ENCODE data around the gene RBM26. TPM values are rescaled to one million over a fixed set of nuclear protein-coding genes. Genes with fewer than 3 reads are reported as not detected.
"Not testable (repeated sequence)": the region's sequence is repeated elsewhere in the genome, so short reads cannot be mapped to it uniquely, and the experiment has no call there.

RBM26 gene
- total RNA-seq, 3 donors from 2014 or later: 58.2 to 65.1 (median 63.6) TPM

GRCh38 chr13:79353693-79354092 lies 52.4 kb downstream of the RBM26 start:
- Mint-ChIP-seq H3K4me1 (ENCODE audit: low read depth) (peaks cover 6% of the 10 kb centered on the region), H3K4me3 (no peak overlapping the region), H3K27me3 (ENCODE audit: low read depth) (no peaks in the 10 kb centered on the region), H3K9me3 (no peaks in the 10 kb centered on the region), H3K36me3 (ENCODE audit: insufficient read depth) (peaks cover 35% of the 10 kb centered on the region)
- no peak for DNase-seq
- no peak for ATAC-seq

DNA sequence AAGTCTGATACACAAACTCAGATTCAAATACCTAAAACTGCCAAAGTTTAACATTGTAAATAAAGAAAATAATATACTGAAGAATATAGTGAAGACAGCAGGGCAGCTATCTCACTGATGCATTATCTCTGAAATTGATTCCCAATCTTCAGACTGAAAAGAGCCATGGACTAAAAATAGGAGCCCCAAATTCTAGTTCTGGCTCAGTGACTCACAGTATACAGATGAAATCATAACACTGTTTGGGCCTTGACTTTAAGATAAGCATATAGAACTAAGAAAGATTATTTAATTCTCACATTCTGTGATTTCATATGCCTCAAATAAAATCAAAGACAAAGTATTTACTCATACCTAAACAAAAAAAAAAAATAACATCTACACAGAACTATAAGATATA lies 53.9 kb downstream of the RBM26 start:
- H3K27me3 Mint-ChIP-seq (ENCODE audit: low read depth): no peaks in the 10 kb centered on the region
- peaks cover 9% of the 10 kb centered on the region for H3K4me1 Mint-ChIP-seq (ENCODE audit: low read depth)
- H3K4me3 Mint-ChIP-seq: no peak overlapping the region
- no peak for ATAC-seq
- H3K36me3 Mint-ChIP-seq (ENCODE audit: insufficient read depth): peaks cover 35% of the 10 kb centered on the region
- DNase-seq: no peak
- no peaks in the 10 kb centered on the region for H3K9me3 Mint-ChIP-seq

DNA sequence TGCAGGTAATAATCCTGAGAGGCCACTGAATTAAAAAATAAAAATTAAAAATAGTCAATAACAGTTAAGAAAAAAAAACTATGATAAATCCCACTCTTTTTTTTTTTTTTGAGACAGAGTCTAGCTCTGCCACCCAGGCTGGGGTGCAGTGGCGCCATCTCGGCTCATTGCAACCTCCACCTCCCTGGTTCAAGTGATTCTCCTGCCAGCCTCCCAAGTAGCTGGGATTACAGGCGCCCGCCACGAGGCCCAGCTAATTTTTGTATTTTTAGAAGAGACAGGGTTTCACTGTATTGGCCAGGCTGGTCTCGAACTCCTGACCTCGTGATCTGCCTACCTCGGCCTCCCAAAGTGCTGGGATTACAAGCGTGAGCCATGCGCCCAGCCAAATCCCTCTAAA lies 56.4 kb downstream of the RBM26 start:
- H3K27me3 Mint-ChIP-seq (ENCODE audit: low read depth); H3K9me3 Mint-ChIP-seq; ATAC-seq; DNase-seq; H3K4me3 Mint-ChIP-seq: not testable (repeated sequence)
- H3K4me1 Mint-ChIP-seq (ENCODE audit: low read depth): peaks cover 11% of the 10 kb centered on the region
- peaks cover 35% of the 10 kb centered on the region for H3K36me3 Mint-ChIP-seq (ENCODE audit: insufficient read depth)

- peaks cover 11% of the 10 kb centered on the region for H3K4me1 Mint-ChIP-seq (ENCODE audit: low read depth)
- no peaks in the 10 kb centered on the region for H3K27me3 Mint-ChIP-seq (ENCODE audit: low read depth)
- no peak for DNase-seq
- H3K4me3 Mint-ChIP-seq: no peak overlapping the region
- peaks cover 33% of the 10 kb centered on the region for H3K36me3 Mint-ChIP-seq (ENCODE audit: insufficient read depth)
- H3K9me3 Mint-ChIP-seq: no peaks in the 10 kb centered on the region
- ATAC-seq: no peak
Measured at GRCh38 chr13:79349011-79349410, 57.0 kb downstream of the RBM26 start.

DNA sequence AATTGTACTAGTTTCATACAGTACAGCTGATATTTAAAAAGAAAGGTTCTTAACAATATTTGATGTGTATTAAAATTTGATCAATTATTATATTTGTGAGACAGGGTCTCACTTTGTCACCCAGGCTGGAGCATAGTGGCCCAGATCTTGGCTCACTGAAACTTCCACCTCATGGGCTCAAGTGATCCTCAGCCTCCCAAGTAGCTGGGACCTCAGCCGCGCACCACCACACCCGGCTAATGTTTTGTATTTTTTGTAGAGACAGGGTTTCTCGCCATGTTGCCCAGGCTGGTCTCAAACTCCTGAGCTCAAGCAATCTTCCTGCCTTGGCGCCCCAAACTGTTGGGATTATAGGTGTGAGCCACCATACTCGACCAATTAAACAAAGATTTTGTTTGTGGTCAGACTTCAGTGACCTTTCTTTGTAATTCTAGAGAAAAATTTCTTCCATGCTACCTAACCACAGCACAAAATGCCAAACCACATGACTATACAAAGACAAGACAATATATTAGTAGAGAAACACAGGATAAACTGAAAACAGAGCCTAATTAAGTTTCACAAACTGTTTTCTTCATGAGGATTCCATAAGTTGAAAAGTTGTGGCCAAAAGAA lies 59.6 kb downstream of the RBM26 start:
- H3K9me3 Mint-ChIP-seq: no peaks in the 10 kb centered on the region
- no peaks in the 10 kb centered on the region for H3K27me3 Mint-ChIP-seq (ENCODE audit: low read depth)
- peaks cover 31% of the 10 kb centered on the region for H3K36me3 Mint-ChIP-seq (ENCODE audit: insufficient read depth)
- no peak for DNase-seq
- no peak overlapping the region for H3K4me3 Mint-ChIP-seq
- peaks cover 11% of the 10 kb centered on the region for H3K4me1 Mint-ChIP-seq (ENCODE audit: low read depth)
- no peak for ATAC-seq

- DNase-seq (no peak), ATAC-seq (no peak)
- Mint-ChIP-seq H3K36me3 (ENCODE audit: insufficient read depth) (peaks cover 42% of the 10 kb centered on the region), H3K27me3 (ENCODE audit: low read depth) (no peaks in the 10 kb centered on the region), H3K9me3 (no peaks in the 10 kb centered on the region), H3K4me1 (ENCODE audit: low read depth) (peaks cover 3% of the 10 kb centered on the region), H3K4me3 (no peak overlapping the region)
Measured at GRCh38 chr13:79341202-79341601, 64.9 kb downstream of the RBM26 start.

DNA sequence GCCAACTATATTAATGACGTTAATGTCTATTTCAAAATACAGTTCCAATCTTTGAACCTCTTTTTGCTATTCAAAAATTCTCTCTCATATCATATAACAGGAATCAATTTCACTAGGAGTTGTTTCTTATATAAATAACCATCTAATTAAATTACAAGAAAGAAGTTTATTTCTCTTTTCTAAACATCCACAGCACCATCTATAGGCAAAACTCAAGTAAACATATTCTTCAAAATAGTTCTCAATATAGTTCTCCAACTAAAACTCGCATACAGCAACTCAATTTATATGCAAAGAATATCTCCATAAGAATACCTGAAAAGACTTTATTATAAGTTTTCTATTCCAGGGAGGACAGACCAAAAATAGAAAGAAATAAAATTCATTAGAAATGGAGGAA lies 65.6 kb downstream of the RBM26 start:
- ATAC-seq: no peak
- Mint-ChIP-seq H3K4me3 (no peak overlapping the region), H3K9me3 (no peaks in the 10 kb centered on the region), H3K27me3 (ENCODE audit: low read depth) (no peaks in the 10 kb centered on the region), H3K36me3 (ENCODE audit: insufficient read depth) (peaks cover 47% of the 10 kb centered on the region), H3K4me1 (ENCODE audit: low read depth) (peaks cover 3% of the 10 kb centered on the region)
- DNase-seq: no peak

GRCh38 chr13:79338343-79338742 lies 67.7 kb downstream of the RBM26 start:
- H3K36me3 Mint-ChIP-seq (ENCODE audit: insufficient read depth): peaks cover 52% of the 10 kb centered on the region

GRCh38 chr13:79336966-79337365 lies 69.1 kb downstream of the RBM26 start:
- DNase-seq (no peak), ATAC-seq (no peak)
- H3K27me3 Mint-ChIP-seq (ENCODE audit: low read depth): no peaks in the 10 kb centered on the region
- H3K4me1 Mint-ChIP-seq (ENCODE audit: low read depth): peaks cover 3% of the 10 kb centered on the region
- peaks cover 54% of the 10 kb centered on the region for H3K36me3 Mint-ChIP-seq (ENCODE audit: insufficient read depth)
- H3K9me3 Mint-ChIP-seq: no peaks in the 10 kb centered on the region
- H3K4me3 Mint-ChIP-seq: no peak overlapping the region

More at GRCh38 chr13:79338343-79338742, 67.7 kb downstream of the RBM26 start:
- DNase-seq: no peak
- H3K4me1 Mint-ChIP-seq (ENCODE audit: low read depth): peaks cover 3% of the 10 kb centered on the region
- H3K4me3 Mint-ChIP-seq: no peak overlapping the region
- no peaks in the 10 kb centered on the region for H3K27me3 Mint-ChIP-seq (ENCODE audit: low read depth)
- H3K9me3 Mint-ChIP-seq: no peaks in the 10 kb centered on the region
- no peak for ATAC-seq

- no peaks in the 10 kb centered on the region for H3K4me1 Mint-ChIP-seq (ENCODE audit: low read depth)
Measured at GRCh38 chr13:79328510-79328909, 77.5 kb downstream of the RBM26 start.

GRCh38 chr13:79320433-79320832 lies 85.6 kb downstream of the RBM26 start:
- DNase-seq: no peak
- H3K36me3 Mint-ChIP-seq (ENCODE audit: insufficient read depth): peaks cover 21% of the 10 kb centered on the region
- no peak overlapping the region for H3K4me3 Mint-ChIP-seq
- no peaks in the 10 kb centered on the region for H3K27me3 Mint-ChIP-seq (ENCODE audit: low read depth)
- ATAC-seq: no peak
- H3K9me3 Mint-ChIP-seq: no peaks in the 10 kb centered on the region
- H3K4me1 Mint-ChIP-seq (ENCODE audit: low read depth): peaks cover 2% of the 10 kb centered on the region

More at GRCh38 chr13:79328510-79328909, 77.5 kb downstream of the RBM26 start:
- ATAC-seq (no peak), DNase-seq (no peak)
- H3K4me3 Mint-ChIP-seq: no peak overlapping the region
- H3K9me3 Mint-ChIP-seq: no peaks in the 10 kb centered on the region
- H3K27me3 Mint-ChIP-seq (ENCODE audit: low read depth): no peaks in the 10 kb centered on the region
- H3K36me3 Mint-ChIP-seq (ENCODE audit: insufficient read depth): peaks cover 20% of the 10 kb centered on the region

DNA sequence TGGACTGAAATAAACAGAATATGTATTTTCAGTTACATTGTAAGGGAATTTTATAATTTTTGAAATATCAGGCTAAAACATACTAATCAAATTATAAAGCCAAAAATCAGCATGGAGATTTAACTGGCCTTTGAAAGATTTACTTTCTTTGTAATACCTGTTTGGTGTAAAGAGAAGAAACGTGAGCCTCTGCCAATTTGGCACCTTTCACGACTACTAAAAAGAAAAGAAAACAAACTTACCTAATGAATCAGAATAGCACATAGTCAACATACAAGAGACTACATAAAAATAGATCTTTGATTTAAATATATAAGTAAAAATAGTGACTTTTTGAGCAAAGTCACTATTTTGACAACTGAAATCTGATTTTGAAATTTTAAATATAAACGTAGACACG lies 87.4 kb downstream of the RBM26 start:
- Mint-ChIP-seq H3K4me1 (ENCODE audit: low read depth) (peaks cover 2% of the 10 kb centered on the region), H3K4me3 (no peak overlapping the region), H3K36me3 (ENCODE audit: insufficient read depth) (peaks cover 24% of the 10 kb centered on the region)

DNA sequence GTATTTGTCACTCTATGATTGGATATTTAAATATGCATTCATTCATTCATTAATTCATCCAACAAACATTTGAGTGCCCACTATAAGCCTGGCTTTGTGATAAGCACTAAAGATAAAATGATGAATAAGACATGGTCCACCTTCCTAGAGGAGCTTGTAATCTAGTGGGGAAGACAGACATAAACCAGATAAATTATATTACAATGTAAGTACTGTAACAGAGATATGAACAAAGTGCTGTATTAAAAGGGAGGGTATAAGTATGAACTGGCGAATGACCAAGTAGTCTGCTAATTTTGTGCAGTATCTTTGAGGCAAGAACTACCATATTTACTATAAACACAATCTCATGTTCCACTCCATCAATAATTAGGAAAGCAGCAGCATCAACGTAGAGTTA lies 88.2 kb downstream of the RBM26 start:
- Mint-ChIP-seq H3K9me3 (no peaks in the 10 kb centered on the region), H3K27me3 (ENCODE audit: low read depth) (no peaks in the 10 kb centered on the region)

More for the DNA sequence above, 87.4 kb downstream of the RBM26 start:
- H3K27me3 Mint-ChIP-seq (ENCODE audit: low read depth): no peaks in the 10 kb centered on the region
- H3K9me3 Mint-ChIP-seq: no peaks in the 10 kb centered on the region
- no peak for ATAC-seq
- DNase-seq: no peak

GRCh38 chr13:79314652-79315051 lies 91.4 kb downstream of the RBM26 start:
- DNase-seq: no peak
- Mint-ChIP-seq H3K4me3 (no peak overlapping the region), H3K4me1 (ENCODE audit: low read depth) (no peaks in the 10 kb centered on the region), H3K27me3 (ENCODE audit: low read depth) (no peaks in the 10 kb centered on the region), H3K9me3 (no peaks in the 10 kb centered on the region), H3K36me3 (ENCODE audit: insufficient read depth) (peaks cover 19% of the 10 kb centered on the region)
- ATAC-seq: no peak

More for the DNA sequence above, 88.2 kb downstream of the RBM26 start:
- DNase-seq (no peak), ATAC-seq (no peak)
- Mint-ChIP-seq H3K36me3 (ENCODE audit: insufficient read depth) (peaks cover 24% of the 10 kb centered on the region), H3K4me1 (ENCODE audit: low read depth) (peaks cover 2% of the 10 kb centered on the region), H3K4me3 (no peak overlapping the region)

DNA sequence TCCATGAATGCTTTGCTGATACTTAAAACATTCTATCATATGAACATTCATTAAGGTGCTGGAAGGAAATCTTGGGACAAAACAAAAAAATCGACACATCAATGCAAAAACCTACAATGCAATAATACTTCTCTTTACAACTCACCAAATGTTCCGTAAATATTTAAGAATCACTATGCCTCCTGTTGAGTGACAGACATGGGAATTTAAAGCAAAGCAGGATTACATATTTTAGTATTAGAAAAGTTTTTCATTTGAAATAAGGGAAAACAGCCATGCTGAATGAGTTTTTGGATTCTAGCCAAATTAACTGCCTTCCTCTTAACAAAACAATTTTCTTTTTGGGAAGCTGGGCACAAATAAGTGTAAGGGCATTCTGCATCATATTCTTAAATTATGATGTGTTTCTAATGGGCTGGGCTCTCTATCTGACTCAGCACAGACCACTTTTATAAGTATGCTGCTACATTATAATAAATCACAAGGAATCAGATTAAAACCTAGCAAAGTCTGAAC lies 93.7 kb downstream of the RBM26 start:
- DNase-seq (no peak), ATAC-seq (no peak)
- peaks cover 7% of the 10 kb centered on the region for H3K36me3 Mint-ChIP-seq (ENCODE audit: insufficient read depth)
- H3K9me3 Mint-ChIP-seq: no peaks in the 10 kb centered on the region
- no peak overlapping the region for H3K4me3 Mint-ChIP-seq
- H3K27me3 Mint-ChIP-seq (ENCODE audit: low read depth): no peaks in the 10 kb centered on the region
- H3K4me1 Mint-ChIP-seq (ENCODE audit: low read depth): no peaks in the 10 kb centered on the region
